OCI-LY3 (cell line): ENCODE data around the gene AP2A2.

Experiments
- CTCF ChIP-seq: fragments of 200-600, 300-600 bp; sonication (generic); IDR thresholded peaks from 2 replicates; pipeline ENCODE4 v1.5.1; 2014; ENCODE audit warnings: antibody characterized with exemption, low read length, low read depth
- EZH2phosphoT487 ChIP-seq: fragments of 200-600 bp; shearing (Covaris generic); IDR thresholded peaks from 2 replicates; pipeline ENCODE4 v1.6.1; 2018; ENCODE audit warnings: antibody characterized with exemption, mixed run types, low read depth

GRCh38 chr11:1008803-1009145 lies 83.1 kb downstream of the AP2A2 start:
- TF ChIP-seq CTCF = no peak
- TF ChIP-seq EZH2phosphoT487 = no peak
